GM20000 (cell line): Measurements from ENCODE around the gene ZNRF4.

Experiments used
- DNase-seq: peaks from one replicate; pipeline ENCODE4 v3.0.0; 2012; ENCODE audit warnings: low spot score
- CTCF ChIP-seq: IDR thresholded peaks from 2 replicates; pipeline ENCODE4 v1.5.1; 2012; ENCODE audit warnings: mild to moderate bottlenecking, control low read depth; ENCODE audit errors: extremely low read depth, missing control alignments

ZNRF4 gene

GRCh38 chr19:5460748-5461147, 5.5 kb downstream of the ZNRF4 start:
- DNase-seq: no peak

GRCh38 chr19:5463959-5464358, 8.7 kb downstream of the ZNRF4 start:
- no peak for TF ChIP-seq CTCF

More at GRCh38 chr19:5460748-5461147, 5.5 kb downstream of the ZNRF4 start:
- no peak for TF ChIP-seq CTCF

DNA sequence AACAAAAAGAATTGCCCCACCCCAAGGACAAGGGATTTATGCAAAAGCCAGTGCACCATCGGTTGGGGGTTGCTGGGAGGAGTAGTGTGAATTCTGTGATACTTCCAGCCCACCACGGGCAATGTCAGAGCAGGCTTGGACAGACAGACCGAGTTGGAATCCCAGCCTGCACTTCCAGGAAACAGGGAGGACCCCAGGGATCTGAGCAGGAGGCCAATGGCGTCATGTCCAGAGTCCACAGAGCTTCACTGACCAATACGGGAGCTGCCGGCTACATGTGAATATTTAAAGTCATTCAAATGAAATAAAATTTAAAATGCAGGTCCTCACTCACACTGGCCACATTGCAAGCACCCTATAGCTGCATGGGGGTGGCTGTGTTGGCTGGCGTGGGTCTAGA, 10.9 kb downstream of the ZNRF4 start:
- DNase-seq: no peak
- TF ChIP-seq CTCF: no peak

More at GRCh38 chr19:5463959-5464358, 8.7 kb downstream of the ZNRF4 start:
- no peak for DNase-seq

- DNase-seq: no peak
- no peak for TF ChIP-seq CTCF
Observed at GRCh38 chr19:5466814-5467291, 11.6 kb downstream of the ZNRF4 start.

DNA sequence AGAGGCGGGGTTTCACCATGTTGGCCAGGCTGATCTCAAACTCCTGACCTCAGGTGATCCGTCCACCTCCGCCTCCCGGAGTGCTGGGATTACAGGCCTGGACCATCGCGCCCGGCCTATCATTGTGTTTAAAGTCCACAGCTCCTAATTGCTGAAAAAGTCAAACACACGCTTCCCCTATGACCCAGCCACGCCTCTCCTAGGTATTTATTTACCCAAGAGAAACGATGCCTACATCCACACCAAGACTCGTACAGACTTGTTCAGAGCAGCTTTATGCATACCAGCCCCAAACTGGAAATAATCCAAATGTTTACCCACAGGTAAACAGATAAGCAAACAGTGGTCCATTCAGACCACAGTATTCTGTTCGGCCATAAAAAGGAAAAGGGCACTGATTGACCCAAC, 15.1 kb downstream of the ZNRF4 start:
- DNase-seq: no peak
- TF ChIP-seq CTCF: no peak

- DNase-seq: no peak
- no peak for TF ChIP-seq CTCF
Observed at GRCh38 chr19:5472286-5472685, 17.1 kb downstream of the ZNRF4 start.

DNA sequence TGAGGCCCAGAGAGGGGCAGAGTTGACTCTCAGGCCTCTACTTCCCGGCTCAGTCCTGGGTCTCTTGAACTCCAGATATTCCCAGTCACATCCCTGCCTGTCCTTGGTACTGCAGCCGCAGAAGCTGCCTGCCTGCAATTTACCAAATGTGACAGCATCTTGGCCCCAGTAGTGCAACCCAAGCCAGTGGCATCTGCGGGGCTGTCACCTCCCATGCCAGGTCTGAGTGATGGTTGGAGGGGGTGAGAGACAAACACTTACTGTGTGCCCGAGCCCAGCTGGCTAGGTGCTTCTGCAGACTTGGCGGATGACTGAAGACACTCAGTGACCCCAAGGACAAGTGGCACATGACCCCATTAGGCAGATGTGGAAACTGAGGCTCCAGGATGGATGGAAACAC, 18.4 kb downstream of the ZNRF4 start:
- no peak for DNase-seq
- TF ChIP-seq CTCF: no peak
